Measurements from ENCODE around the gene NOPCHAP1. TPM values are rescaled to one million over a fixed set of nuclear protein-coding genes. Genes with fewer than 3 reads are reported as not detected.
"Not testable (repeated sequence)": the region's sequence is repeated elsewhere in the genome, so short reads cannot be mapped to it uniquely, and the experiment has no call there.

The NOPCHAP1 gene
- 10 to 100 TPM in 3 of 4 donors, 1 to 10 TPM in 1; 8.6 to 29.4 (median 14.5) TPM for total RNA-seq

- no peaks in the 10 kb centered on the region for H3K27me3 ChIP-seq
- H3K36me3 ChIP-seq: no peaks in the 10 kb centered on the region
- TF ChIP-seq POLR2A (IDR thresholded peaks at IDR 0.05) (peak; percentile 62 to 67), CTCF (IDR thresholded peaks at IDR 0.05) (no peak)
- H3K4me1 ChIP-seq: no peaks in the 10 kb centered on the region
- H3K27ac ChIP-seq: peak within 1 kb of the TSS; percentile 51 to 76
- H3K4me3 ChIP-seq: peak within 1 kb of the TSS; percentile 62 to 92
- intact Hi-C loops (cut with DNase I; ENCODE audit: low total_unique reads): no loop called here
- H3K9me3 ChIP-seq: no peaks in the 10 kb centered on the region
- peak; percentile 92 to 93 for DNase-seq
Measured at GRCh38 chr12:104986022-104986941, at the start of gene NOPCHAP1. Gene NOPCHAP1 (plus strand): TSS chr12:104986316. CDS start chr12:104986353, 37 bp downstream.

GRCh38 chr12:104938371-104938770, 47.7 kb upstream of the NOPCHAP1 start:
- no peaks in the 10 kb centered on the region for H3K27me3 ChIP-seq

GRCh38 chr12:104939089-104939488, 47.0 kb upstream of the NOPCHAP1 start:
- intact Hi-C loops (cut with DNase I; ENCODE audit: low total_unique reads): no loop called here
- Histone ChIP-seq H3K4me1 (no peaks in the 10 kb centered on the region), H3K27me3 (no peaks in the 10 kb centered on the region), H3K9me3 (peaks cover 0 to 2% of the 10 kb centered on the region in 2 donors), H3K4me3 (no peak overlapping the region), H3K27ac (no peak overlapping the region), H3K36me3 (no peaks in the 10 kb centered on the region)
- DNase-seq: no peak
- TF ChIP-seq POLR2A (IDR thresholded peaks at IDR 0.05): no peak
- TF ChIP-seq CTCF (IDR thresholded peaks at IDR 0.05): no peak

More at GRCh38 chr12:104938371-104938770, 47.7 kb upstream of the NOPCHAP1 start:
- no peaks in the 10 kb centered on the region for H3K36me3 ChIP-seq
- intact Hi-C loops (cut with DNase I; ENCODE audit: low total_unique reads): no loop called here
- no peak overlapping the region for H3K4me3 ChIP-seq
- no peaks in the 10 kb centered on the region for H3K4me1 ChIP-seq
- H3K27ac ChIP-seq: no peak overlapping the region
- TF ChIP-seq CTCF (IDR thresholded peaks at IDR 0.05): no peak
- no peak for TF ChIP-seq POLR2A (IDR thresholded peaks at IDR 0.05)
- no peak for DNase-seq
- peaks cover 0 to 1% of the 10 kb centered on the region in 2 donors for H3K9me3 ChIP-seq

- Histone ChIP-seq H3K27me3 (no peaks in the 10 kb centered on the region), H3K4me1 (no peaks in the 10 kb centered on the region), H3K36me3 (no peaks in the 10 kb centered on the region), H3K27ac (no peak overlapping the region), H3K9me3 (peaks cover 0 to 2% of the 10 kb centered on the region in 2 donors), H3K4me3 (no peak overlapping the region)
- intact Hi-C loops (cut with DNase I; ENCODE audit: low total_unique reads): no loop called here
- no peak for DNase-seq
- TF ChIP-seq POLR2A (IDR thresholded peaks at IDR 0.05) (no peak), CTCF (IDR thresholded peaks at IDR 0.05) (no peak)
Measured at GRCh38 chr12:104941454-104941853, 44.7 kb upstream of the NOPCHAP1 start.

GRCh38 chr12:104942075-104942474, 44.0 kb upstream of the NOPCHAP1 start:
- intact Hi-C loops (cut with DNase I; ENCODE audit: low total_unique reads): no loop called here
- no peak for DNase-seq
- no peak overlapping the region for H3K27ac ChIP-seq
- no peak overlapping the region for H3K4me3 ChIP-seq
- H3K9me3 ChIP-seq: peaks cover 0 to 2% of the 10 kb centered on the region in 2 donors
- no peaks in the 10 kb centered on the region for H3K27me3 ChIP-seq
- no peaks in the 10 kb centered on the region for H3K36me3 ChIP-seq
- TF ChIP-seq POLR2A (IDR thresholded peaks at IDR 0.05): no peak
- no peak for TF ChIP-seq CTCF (IDR thresholded peaks at IDR 0.05)
- no peaks in the 10 kb centered on the region for H3K4me1 ChIP-seq

- H3K36me3 ChIP-seq: not testable (repeated sequence)
Measured at GRCh38 chr12:104943401-104943800, 42.7 kb upstream of the NOPCHAP1 start.

More at GRCh38 chr12:104943401-104943800, 42.7 kb upstream of the NOPCHAP1 start:
- H3K27me3 ChIP-seq; H3K9me3 ChIP-seq; DNase-seq; H3K27ac ChIP-seq; H3K4me3 ChIP-seq; H3K4me1 ChIP-seq; intact Hi-C loops (cut with DNase I; ENCODE audit: low total_unique reads): not testable (repeated sequence)
